ENCODE measurements around the gene SLC9C2.
"Not testable (repeated sequence)": the region's sequence is repeated elsewhere in the genome, so short reads cannot be mapped to it uniquely, and the experiment has no call there.

SLC9C2 gene

DNA sequence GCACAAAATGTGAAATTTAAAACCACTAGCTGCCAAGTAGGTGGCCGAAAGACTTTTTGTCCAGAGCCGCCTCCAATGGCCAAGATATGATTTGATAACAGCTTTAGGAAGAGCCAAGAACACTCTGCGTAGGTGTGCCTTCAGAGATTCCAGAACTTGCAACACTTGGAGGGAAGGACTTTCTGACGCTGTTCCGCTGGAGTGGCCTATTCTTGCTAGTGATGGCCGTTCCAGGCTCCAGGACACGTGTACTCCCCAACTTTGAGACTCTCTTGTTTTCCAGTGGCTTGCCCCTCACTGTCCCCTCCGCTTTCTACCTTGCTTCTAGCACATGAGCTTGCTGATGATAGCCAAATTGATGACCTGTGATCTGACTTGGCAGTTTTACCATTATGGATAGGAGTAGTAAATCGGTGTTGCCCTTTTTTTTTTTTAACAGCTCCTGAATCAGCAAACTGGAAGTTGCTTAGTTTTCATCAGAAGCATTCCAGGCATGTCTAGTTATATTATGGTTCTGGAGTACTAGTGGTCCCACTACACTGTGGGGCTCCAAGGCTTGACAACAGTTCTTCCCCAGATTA, 124.7 kb downstream of the SLC9C2 start:
- DNase-seq, result no peak

DNA sequence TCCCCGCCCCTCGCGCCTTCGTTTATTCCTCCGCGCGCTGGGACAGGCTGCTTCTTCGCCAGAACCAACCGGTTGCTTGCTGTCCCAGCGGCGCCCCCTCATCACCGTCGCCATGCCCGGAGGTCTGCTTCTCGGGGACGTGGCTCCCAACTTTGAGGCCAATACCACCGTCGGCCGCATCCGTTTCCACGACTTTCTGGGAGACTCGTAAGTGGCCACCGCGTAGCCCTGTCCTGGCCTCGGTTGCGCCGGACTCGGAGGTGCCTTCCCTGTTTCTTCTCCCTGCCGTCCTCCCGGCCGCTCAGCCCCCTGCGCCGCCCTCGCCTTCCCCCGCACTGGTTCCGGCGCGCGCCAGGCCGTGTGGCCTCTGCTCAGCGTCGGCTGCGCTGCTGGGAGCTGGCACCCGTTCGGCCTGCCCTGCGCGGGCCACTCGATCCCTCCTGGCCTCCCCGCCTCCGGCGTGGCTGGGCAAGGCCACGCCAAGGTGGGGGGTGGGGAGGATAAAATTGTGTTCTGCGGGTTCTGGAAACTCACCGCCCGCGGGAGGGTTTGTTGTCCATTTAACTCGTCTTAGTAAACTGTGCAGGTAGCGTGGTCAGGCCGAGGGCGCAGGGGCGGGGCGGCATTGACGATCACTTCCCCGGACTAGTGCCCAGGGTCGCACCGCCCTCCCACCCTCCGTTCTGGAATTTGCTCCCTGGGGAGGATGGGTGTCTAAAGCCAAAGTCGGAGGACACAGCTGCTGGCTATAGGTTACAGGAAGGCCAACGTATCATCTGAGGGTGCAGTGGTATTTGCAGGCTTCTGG, 125.4 kb downstream of the SLC9C2 start, which contains the start of gene PRDX6:
Gene PRDX6 (plus strand): TSS at position 50 of the 808 bp plus-strand sequence. CDS start 63 bp downstream, at position 113.
- peak; percentile 62 for DNase-seq

DNA sequence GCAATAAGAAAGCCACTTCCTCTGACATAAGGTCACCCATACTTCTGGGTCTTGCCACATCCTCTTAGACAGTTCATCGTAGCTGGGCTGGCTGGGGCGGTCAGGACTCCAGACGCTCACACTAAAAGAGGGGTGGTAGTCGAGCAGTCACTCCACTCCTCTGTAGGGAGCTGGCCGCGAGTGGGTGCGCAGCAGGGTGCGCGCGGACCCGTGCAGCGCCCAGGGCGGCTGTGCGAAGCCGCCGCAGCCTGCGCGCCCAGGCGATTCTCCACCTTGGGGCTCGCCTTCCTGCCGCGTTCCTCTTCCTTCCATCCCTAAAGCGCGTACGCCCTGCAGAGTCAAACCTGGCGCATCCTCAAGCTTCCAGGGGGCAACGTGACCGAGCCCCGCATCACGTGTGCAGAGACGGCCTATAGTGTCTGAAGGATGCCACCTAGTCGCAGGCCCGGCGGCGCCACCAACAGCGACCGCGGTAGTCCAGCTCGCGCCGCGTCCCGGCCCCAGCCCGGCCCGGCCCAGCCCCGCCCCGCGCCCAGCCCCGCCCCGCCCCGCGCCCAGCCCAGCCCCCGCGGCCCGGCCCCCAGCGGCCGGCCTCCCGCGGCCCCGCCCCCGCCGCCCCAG, 126.1 kb downstream of the SLC9C2 start:
- peak; percentile 62 for DNase-seq

DNA sequence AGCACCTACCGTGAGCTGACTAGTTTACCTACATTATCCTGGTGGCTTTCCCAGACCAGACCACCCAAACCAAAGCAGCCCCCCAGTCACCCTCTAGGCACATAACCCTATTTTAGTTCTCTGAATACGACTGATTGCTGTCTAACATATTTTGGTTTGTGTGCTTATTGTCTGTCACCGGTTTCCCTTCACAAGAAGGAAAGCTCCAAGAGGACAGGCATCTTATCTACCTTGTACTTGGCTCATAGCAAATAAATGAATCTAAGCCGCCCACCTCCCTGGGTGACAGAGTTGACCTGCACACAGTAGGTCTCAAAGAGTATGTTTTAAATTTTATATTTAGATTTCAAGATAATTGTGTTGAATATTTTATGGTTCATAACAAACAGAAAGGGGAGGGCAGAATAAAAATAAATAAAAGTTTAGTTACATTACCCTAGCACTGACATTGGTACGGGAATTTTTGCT, 126.6 kb downstream of the SLC9C2 start:
- DNase-seq, result peak; percentile 3

DNA sequence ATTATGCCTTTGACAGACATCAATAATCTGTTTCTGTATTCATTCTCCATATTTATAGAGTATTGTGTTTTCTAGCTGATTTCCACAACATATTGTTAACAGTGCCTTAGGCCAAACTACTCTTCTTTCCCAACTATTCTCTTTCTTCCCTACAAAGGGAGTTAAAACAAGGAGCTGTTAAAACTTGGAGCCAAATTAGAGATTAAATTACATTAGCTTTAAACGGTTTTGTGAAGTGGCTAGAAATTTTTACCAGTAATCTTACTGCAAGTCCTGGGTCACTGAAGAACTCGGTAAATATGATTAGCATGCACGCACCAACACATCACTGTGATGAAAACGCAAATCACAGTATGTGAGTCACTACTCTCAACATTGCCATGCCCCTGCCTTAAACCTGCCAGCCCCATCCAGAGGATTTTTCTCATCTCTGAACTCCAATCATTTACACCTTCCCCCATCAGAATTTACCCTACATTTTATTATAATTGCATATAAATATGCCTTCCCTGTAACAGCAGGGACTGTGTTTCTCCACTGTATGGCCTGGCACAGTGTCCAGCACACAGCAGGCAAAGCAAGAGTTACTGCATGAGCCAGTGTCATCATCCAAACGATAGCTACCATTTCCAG, 127.2 kb downstream of the SLC9C2 start:
- no peak for DNase-seq

DNA sequence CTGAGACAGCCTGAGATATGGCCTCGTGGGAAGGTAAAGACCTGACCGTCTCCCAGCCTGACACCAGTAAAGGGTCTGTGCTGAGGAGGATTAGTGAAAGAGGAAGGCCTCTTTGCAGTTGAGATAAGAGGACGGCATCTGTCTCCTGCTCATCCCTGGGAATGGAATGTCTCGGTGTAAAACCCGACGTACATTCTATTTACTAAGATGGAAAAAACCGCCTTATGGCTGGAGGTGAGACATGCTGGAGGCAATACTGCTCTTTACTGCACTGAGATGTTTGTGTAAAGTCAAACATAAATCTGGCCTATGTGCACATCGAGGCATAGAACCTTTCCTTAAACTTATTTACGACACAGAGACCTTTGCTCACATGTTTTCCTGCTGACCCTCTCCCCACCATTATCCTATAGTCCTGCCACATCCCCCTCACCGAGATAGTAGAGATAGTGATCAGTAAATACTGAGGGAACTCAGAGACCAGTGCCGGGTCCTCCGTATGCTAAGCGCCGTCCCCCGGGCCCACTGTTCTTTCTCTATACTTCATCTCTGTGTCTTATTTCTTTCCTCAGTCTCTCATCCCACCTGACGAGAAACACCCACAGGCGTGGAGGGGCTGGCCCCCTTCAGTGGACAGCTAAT, 128.0 kb downstream of the SLC9C2 start:
- not testable (repeated sequence) for DNase-seq

DNA sequence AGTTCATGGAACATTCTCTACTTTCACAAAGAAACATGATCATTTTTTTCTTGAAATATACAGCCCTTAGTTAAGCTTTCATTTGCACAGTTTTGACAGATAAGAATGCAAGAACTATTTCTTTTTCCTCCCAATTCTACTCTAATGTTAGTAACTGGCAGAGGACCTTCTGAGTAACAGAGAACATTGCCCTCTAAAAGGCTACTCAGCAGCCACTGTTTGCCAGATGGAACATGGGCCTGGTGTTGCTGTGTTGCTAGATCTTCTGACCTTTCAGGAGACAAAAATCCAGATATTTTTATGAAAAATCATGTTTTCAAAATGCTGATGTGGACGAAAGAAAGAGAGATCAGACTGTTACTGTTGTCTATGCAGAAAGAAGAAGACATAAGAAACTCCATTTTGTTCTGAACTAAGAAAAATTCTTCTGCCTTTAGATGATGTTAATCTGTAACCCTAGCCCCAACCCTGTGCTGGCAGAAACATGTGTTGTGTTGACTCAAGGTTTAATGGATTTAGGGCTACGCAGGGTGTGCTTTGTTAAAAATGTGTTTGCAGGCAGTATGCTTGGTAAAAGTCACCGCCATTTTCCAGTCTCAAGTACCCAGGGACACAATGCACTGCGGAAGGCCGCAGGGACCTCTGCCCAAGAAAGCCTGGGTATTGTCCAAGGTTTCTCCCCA, 128.6 kb downstream of the SLC9C2 start:
- no peak for DNase-seq

DNA sequence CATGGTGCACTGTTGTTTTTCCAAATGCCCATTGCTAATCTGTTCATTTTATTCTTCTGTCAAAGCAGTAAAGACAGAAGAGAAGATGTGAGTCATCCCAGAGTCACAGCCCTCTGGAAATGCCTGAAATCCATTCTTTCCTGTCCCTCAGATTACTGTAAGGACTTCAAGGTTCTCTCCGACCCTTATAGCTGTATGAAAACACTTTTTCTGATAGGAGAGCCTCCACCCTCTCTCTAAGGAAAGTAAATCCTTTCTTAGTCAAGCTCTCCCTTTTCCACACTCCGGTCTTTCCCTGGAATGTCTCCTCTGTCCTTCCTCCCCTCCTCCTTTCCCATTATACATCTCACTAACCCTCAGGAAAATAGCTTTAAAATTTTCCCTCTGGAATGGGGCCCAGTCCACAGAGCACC, 129.3 kb downstream of the SLC9C2 start:
- no peak for DNase-seq

DNA sequence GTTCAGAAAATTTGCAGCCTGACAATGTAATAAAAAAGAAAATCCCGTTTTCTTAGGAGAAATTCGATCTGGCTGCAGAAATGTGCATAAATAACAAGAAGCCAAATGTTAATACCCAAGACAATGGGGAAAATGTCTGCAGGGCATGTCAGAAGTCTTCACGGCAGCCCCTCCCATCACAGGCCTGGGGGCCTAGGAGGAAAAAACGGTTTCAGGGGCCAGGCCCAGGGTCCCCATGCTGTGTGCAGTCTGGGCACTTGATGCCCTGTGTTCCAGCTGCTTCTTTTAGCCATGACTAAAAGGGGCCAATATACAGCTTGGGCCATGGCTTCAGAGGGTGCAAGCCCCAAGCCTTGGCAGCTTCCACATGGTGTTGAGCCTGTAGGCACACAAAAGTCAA, 132.3 kb downstream of the SLC9C2 start:
- DNase-seq, result no peak

DNA sequence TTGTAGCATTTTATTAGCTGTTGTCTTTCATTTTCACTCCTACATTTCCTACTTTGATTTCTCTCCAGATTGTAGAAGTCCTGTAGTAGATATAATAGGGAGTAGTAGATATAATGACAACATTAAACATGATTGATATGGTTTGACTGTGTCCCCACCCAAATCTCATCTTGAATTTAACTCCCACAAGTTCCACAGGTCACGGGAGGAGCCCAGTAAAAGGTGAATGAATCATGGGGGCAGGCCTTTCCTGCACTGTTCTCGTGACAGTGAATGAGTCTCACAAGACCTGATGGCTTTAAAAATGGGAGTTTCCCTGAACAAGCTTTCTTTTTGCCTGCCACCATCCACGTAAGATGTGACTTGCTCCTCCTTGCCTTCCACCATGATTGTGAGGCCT, 133.2 kb downstream of the SLC9C2 start:
- no peak for DNase-seq

DNA sequence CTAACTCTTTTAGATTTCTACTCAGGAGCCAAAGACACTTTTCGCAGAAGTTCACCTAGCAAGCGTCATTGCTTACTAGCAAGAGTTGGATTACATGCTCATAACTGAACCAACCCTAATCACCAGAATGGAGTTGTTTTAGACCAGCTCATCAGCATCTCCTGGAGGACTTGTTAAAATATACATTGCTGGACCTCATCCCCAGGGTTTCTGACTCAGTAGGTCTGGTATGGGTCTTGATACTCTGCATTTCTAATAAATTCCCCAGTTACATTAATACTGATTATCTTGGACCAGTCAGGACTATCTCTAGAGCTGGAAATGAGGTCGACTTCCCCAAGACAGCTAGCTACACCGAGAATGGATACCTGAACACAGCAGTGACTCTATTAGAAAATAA, 135.4 kb downstream of the SLC9C2 start:
- DNase-seq, result no peak

DNA sequence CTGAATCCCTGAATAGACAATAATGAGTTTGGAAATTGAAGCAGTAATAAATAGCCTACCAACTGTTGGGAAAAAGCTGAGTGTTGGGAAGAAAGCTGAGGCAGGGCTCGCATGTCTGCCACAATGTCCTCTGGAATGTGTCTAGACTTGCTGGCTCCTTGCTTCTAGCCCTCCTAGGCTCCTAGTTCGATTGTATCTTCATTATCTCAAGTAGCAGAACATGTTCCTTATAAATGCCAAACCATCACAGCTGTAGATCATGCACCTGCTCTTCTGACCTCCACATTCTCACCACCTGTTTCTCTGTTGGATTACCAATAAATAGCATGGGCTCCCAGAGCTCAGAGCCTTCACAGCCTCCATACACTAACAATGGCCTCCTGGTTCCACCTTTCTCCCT, 138.7 kb downstream of the SLC9C2 start:
- DNase-seq, result not testable (repeated sequence)

DNA sequence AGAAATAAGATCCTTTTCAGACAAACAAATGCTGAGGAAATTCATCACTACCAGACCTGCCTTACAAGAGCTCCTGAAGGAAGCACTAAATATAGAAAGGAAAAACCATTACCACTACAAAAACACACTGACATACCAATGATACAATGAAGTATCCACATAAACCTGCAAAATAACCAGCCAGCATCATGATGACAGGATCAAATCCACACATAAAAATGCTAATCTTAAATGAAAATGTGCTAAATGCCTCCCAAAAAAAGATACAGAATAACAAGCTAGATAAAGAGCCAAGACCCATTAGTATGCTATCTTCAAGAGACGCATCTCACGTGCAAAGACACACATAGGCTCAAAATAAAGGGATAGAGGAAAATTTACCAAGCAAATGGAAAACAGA, 140.2 kb downstream of the SLC9C2 start:
- not testable (repeated sequence) for DNase-seq

DNA sequence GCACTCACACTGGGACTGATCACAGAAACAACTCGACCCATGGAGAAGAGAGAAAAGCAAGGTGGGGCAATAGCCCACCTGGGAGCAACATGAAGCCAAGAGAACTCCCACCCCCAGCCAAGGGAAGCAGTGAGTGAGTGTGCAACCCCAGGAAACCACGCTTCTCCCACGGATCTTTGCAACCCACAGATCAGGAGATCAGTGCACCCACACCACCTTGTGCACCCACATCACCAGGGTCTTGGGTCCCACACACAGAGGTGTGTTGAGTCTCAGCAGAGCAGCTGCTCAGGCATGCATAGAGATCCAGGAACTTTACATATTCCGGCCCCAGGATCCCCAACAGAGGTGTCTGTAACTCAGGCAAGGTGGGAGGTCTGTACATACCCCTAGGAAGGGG, 143.0 kb downstream of the SLC9C2 start:
- no peak for DNase-seq

DNA sequence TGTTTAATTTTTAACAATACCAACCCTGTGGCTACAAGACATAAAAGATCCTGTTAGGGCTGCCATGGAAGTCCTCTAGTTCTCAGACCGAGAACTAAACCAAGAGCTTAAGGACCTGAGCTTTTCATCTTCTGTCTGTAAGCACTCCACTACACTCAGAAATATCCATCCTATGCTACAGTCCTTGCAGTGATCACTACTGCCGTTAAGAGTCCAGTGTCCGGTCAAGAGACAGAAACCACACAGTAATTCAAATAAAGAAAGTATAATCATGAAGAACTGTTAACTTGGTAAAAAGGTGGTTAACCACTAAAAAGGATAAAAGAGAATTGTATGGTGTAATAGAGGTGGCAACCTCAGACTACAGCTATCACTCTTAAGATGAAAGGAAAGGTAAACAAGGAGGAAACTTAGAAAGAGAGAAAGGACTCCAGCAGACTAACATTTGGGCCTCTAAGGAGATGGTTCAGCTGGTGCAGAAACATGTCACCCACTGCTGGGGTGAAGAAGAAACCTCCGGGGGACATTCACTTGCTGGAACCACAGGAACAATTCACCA, 147.8 kb downstream of the SLC9C2 start:
- no peak for DNase-seq

DNA sequence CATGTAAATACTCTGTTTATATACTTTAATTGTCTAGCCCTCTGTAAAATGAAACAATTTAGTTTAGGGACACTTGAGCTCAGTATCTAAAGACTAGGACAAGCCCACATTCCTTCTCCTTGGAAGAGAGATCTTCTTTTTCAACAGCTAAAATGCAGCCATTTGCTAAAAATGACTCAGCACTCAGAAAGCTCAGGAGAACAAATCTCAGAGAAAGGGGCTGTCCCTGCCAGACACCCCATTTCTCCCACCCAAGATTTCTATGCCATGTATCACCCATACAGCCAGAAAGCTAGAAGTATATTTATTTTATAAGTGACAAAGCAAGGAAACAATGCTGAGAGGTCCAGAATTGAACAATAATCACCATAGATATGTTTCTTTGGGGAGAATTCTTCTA, 148.9 kb downstream of the SLC9C2 start:
- no peak for DNase-seq

DNA sequence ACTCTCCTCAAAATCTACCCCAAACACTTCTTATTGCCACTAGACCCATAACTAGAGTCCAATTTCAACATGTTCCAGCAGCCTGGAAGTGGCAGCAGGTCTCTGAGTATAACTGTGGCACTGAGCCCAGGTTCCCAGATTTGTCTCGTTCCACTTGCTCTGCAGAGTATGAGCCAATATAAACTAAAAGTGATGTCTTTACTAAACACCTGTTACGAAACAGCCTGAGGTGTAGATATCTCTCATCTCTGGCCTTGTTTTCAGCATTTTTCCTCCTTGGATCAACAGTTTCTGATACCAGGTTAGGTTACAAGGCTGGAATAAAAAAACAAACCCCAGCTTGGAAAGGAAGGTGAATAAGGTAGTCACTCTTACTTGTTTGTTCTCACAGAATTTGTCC, 150.9 kb downstream of the SLC9C2 start:
- DNase-seq, result no peak
